Measurements from ENCODE around the gene WWTR1.

WWTR1 gene

DNA sequence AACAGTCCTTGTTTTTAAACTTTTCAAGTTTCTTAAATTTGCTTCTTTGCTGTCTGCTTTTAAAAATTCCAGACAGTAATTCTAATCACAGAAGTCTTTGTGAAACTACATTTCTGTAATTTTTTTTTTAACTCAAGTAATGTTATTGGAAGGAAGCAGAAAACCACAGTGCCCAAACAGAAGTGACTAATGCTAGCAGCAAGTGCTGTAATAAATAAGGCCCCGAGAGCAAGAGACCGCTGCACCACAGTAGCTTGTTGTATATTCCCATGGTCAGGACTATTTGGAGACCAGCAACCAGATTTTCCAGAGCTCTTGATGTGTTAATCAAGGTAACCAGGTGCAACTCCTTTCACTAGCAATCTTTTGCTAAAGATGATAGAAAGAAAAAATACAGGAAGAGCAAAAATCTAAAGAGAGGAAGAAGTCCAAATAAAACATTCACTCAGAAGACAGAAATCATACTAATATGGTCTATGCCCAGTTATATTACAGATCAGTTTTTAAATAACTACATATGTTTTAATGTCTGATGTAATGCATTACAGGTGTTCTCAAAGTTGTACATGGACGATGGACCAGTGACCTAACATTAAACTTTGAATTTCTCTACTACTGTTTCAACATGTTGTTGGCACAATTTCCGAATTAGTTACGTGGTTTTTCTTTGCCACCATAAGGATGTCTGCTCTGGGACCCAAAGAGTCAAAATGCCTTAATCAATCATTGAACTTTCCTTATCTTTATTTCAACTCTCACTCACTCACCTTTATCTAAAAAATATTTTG lies 36.4 kb downstream of the WWTR1 start:
- TF ChIP-seq POLR2A (IDR thresholded peaks at IDR 0.05; ENCODE audit: low read length) (no peak), GATA1 (IDR thresholded peaks at IDR 0.05; ENCODE audit: low read depth, low read length) (no peak)
- no peak for DNase-seq

DNA sequence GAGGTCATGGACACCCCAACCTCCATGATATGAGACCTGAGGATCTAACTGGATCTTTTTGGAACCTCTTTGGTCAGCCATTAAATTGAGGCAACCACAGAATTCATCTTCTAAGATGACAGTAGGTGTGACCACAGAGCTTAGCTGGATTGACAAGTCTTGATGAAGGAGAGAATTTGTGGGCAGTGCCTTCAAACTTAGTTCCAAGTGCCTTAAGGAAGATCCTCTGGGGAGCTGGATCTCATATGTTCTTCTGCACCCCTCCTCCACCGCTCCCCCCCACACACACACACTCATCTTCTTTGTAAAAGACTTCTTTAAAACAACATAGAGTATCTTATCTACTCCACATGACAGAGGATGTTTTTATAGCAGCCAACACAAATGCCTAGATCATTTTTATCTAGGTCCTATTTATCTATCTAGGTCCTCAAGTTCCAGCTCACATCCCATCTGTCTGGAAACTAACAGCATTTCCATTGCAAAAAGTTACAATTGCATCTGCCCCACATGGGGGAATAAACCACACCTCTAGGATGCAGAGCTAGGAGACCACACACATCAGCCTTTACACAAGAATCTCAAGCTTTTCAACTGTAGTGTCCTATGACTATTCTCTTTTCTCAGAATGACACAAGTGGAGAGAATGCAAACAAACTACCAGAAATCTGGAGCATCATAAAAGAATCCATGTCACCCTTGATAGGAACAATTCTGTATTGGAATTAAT lies 37.4 kb downstream of the WWTR1 start:
- DNase-seq, result no peak
- TF ChIP-seq GATA1 (IDR thresholded peaks at IDR 0.05; ENCODE audit: low read depth, low read length) (no peak), POLR2A (IDR thresholded peaks at IDR 0.05; ENCODE audit: low read length) (no peak)

DNA sequence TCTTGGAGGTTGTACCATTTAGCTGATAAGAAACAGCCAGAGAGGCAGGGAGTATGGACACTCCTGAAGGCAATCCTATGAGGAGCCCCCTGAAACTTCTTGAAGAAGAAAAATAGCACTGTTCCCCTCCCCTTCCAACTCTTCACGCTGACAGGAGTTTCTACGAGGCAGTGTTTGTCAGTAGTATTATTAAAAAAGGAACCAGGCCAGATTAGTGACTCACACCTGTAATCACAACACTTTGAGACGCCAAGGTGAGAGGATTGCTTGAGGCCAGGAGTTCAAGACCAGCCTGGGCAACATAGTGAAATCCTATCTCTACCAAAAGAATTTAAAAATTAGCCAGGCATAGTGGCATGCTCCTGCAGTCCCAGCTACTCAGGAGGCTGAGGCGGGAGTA lies 38.7 kb downstream of the WWTR1 start:
- DNase-seq, result no peak
- TF ChIP-seq POLR2A (IDR thresholded peaks at IDR 0.05; ENCODE audit: low read length) (no peak), GATA1 (IDR thresholded peaks at IDR 0.05; ENCODE audit: low read depth, low read length) (no peak)

DNA sequence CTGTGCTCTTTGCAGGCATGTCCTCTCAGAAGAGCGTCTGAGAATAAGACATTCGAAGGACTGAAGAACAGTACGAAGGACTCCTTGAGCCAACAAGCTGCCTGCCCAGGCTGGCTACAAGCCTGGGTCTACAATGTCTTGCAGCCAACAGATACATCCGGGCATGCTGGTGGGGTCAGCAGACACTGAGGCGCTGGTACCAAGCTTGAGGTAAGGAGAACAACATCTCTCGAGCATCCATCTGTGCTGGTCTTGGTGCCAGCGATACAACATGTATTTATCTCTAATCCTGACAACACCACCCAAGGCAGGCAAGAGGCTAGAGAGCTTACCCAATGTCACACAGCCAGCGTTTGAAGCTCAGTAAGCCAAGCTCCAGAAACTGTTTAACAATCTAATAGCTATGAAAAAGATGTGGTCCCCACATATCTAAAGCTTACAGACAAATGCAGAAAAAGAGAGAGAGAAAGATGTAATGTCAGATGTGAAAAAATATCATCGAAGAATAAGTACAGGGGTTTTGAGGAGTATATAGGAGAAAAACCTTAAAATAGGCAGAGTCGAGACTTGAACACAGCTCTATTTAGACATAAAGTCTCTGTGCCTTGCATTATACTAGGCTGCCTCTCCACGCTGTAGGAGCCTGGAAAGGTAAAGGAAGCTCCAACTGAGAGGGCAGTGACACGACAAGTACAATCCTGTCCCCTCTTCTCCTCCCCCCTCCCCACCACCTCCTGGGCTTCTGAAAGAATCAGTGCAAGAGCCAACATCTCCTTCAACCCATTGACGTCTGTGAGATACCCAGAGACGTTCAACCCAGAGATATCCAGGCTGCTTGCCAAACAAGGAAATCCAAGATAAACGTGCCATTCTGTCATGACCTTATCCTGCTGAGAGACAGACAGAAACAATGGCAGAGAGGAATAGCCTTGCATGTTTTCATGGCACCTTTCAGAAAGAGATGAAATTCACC lies 39.4 kb downstream of the WWTR1 start:
- TF ChIP-seq POLR2A (IDR thresholded peaks at IDR 0.05; ENCODE audit: low read length), result no peak
- no peak for TF ChIP-seq GATA1 (IDR thresholded peaks at IDR 0.05; ENCODE audit: low read depth, low read length)
- DNase-seq, result no peak

DNA sequence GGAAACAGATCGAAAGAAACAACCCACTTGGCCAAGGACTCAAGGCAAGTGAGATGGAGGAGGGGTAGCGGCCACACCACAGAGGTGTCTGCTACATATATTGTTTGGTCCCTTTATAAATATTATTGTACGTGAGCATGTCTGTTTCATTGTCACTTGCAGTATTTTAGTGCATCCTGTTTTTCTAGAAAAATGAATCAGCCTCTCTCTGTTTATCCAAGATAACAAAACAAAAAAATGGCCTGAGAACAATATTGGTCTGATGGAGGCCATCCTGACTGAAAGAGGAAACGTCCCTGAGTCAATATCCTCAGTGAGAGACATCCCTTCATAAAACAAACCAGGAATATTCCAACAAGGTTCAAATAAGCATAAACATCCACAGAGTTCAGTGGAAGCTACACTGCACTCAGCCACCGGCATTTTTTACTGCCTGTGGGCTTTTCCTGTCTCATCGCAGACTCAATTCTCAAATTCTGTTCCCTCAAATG lies 42.0 kb downstream of the WWTR1 start:
- DNase-seq, result no peak
- TF ChIP-seq POLR2A (IDR thresholded peaks at IDR 0.05; ENCODE audit: low read length), result no peak
- no peak for TF ChIP-seq GATA1 (IDR thresholded peaks at IDR 0.05; ENCODE audit: low read depth, low read length)

DNA sequence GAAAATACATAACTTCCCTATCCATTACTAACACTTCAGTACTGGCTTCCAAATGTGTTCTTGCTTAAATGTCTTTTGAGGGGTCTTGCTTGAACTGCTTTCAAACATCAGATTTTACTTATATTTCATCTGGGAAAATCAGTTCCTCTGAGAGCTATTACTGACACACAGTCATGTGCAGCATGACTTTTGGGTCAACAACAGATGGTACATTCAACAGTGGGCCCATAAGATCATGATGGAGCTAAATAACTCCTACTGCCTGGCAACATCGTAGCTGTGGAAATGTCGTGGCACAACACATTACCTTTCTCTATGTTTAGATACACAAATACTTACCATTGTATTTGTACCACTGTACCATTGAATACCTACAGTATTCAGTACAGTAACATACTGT lies 43.8 kb downstream of the WWTR1 start:
- no peak for DNase-seq
- TF ChIP-seq POLR2A (IDR thresholded peaks at IDR 0.05; ENCODE audit: low read length), result no peak
- TF ChIP-seq GATA1 (IDR thresholded peaks at IDR 0.05; ENCODE audit: low read depth, low read length), result no peak

DNA sequence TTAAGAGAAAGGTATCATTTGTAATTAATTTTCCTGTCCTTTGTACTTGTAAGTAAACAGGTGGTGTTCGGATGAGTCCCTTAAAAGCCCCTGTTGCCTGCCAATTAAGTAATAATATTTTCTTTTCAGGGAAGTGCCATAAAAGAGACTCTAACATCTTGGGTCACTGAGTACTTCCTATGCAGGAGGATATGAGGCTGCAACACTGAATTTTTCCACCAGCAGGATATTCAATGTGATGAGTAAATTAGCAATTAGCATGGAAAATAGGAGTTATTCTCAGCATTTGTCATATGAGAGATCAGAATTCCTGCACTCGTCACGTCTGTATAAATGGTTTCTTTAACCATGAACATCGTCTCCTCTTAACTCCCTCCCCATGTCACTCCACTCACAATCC lies 45.4 kb downstream of the WWTR1 start:
- TF ChIP-seq GATA1 (IDR thresholded peaks at IDR 0.05; ENCODE audit: low read depth, low read length) (no peak), POLR2A (IDR thresholded peaks at IDR 0.05; ENCODE audit: low read length) (no peak)
- DNase-seq, result no peak

DNA sequence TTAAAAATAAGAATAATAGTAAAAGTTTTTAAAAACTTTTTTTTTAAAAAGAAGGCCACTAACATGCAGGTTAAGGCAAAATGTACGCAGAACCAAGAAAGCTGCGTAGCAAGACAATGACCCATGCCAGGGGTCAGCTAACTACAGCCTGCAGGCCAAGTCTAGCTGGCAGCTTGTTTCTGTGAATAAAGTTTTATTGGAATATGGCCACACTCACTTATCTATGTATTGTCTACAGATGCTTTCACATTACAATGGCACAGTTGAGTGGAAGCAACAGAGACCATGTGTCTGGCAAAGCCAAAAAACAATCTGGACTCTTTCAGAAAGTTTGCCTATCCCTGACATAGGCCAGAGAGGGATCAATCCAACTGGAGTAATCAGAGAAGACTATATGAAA lies 46.7 kb downstream of the WWTR1 start:
- no peak for TF ChIP-seq POLR2A (IDR thresholded peaks at IDR 0.05; ENCODE audit: low read length)
- no peak for TF ChIP-seq GATA1 (IDR thresholded peaks at IDR 0.05; ENCODE audit: low read depth, low read length)

DNA sequence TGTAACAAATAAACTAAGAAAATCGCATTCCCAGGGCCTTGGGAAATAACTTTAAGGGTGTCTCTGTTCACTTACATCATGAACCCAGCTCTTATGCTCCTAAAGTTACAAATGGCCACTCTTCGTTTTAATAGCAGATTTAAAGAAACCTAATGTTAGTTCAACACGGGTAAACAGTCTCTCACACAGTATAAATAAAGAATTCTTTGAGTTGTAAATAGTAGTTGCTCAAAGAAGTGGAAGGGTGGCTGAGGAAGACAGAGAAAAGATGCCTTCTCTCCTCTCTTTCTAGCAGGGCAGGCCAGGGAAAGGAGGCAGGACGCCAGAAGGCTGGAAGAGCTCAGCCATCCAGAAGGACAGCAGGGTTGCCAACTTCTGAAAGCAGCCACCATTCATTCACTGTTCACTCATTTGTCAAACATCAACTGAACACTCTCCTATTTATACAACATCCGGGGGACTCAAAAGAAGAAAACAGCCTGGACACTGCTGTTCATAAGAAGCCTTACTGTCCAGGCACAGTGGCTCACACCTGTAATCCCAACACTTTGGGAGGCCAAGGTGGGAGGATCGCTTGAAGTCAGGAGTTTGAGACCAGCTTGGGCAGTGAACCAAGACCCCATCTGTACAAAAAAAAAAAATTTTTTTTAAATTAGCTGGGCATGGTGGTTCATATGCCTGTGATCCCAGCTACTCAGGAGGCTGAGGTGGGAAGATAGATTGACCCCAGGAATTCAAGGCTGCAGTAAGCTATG lies 47.3 kb downstream of the WWTR1 start:
- TF ChIP-seq POLR2A (IDR thresholded peaks at IDR 0.05; ENCODE audit: low read length) (no peak), GATA1 (IDR thresholded peaks at IDR 0.05; ENCODE audit: low read depth, low read length) (no peak)
- DNase-seq, result no peak

More for the DNA sequence above, 46.7 kb downstream of the WWTR1 start:
- DNase-seq, result no peak

DNA sequence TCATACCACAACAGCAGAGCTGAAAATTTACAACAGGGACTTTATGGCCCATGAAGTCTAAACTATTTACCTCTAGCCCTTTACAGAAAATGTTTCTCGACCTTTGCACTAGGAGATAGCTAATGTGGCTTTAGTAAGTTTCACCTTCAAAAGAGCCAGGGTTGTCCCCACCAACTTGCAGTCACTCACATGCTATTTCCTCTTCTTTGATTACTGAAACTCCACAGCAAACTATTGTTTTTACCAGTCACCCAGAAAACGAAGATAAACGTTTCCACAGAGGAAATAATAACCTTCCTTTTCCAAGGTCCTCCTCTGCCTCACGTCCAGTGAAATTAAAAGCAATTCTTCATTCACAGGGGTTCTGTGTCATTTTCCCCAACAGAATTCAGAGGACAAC lies 48.2 kb downstream of the WWTR1 start:
- no peak for DNase-seq
- TF ChIP-seq GATA1 (IDR thresholded peaks at IDR 0.05; ENCODE audit: low read depth, low read length), result no peak
- no peak for TF ChIP-seq POLR2A (IDR thresholded peaks at IDR 0.05; ENCODE audit: low read length)

DNA sequence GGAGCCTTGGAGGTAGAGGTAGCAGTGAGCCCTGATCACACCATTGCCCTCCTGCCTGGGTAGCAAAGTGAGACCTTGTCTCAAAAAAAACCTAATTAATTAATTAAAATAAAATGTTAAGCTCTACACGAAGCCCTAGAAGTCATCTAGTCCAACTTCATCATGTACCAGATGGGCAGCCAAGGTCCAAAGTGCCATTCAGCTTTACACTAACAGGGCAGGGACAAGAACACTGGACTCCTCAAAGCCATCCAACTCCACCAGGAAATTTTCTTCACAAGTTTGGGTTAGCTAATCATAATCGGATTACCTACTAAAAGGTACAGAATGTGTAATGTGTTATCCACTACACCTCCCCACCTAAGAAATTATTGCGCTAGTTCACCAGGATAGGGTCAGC lies 48.8 kb downstream of the WWTR1 start:
- DNase-seq, result no peak
- TF ChIP-seq GATA1 (IDR thresholded peaks at IDR 0.05; ENCODE audit: low read depth, low read length), result no peak
- no peak for TF ChIP-seq POLR2A (IDR thresholded peaks at IDR 0.05; ENCODE audit: low read length)

DNA sequence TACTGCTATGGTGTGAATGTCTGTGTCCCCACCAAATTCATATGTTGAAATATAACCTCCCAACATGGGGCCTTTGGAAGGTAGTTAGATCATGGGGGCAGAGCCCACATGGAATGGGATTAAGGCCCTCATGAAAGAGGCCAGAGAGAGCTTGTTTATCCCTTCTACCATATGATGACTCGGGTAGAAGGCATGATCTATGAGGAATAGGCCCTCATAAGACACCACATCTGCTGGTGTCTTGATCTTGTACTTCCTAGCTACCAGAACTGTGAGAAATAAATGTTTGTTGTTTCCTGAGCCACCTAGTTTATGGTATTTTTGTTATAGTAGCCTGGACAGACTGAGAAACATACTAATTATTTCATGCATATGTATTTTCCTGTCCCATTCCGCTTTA lies 51.9 kb downstream of the WWTR1 start:
- DNase-seq, result no peak
- TF ChIP-seq POLR2A (IDR thresholded peaks at IDR 0.05; ENCODE audit: low read length) (no peak), GATA1 (IDR thresholded peaks at IDR 0.05; ENCODE audit: low read depth, low read length) (no peak)
